Erythroblast (primary cell): Measurements from ENCODE around the gene DRD2.
A peak's percentile ranks its signal among the peaks of the same experiment; 100 is the strongest.

Experiments used
- DNase-seq, 2 experiments: peaks; one replicate each; lab custom pipeline; 2025; lab: John Stamatoyannopoulos, UW
- GATA1 ChIP-seq: IDR thresholded peaks from 2 replicates; pipeline ENCODE4 v1.6.1; 2011; ENCODE audit warnings: low read depth, mild to moderate bottlenecking, control low read depth, low read length, moderate library complexity
- POLR2A ChIP-seq: IDR thresholded peaks from 2 replicates; pipeline ENCODE4 v1.6.1; 2011; ENCODE audit warnings: mild to moderate bottlenecking, low read length

The DRD2 gene

DNA sequence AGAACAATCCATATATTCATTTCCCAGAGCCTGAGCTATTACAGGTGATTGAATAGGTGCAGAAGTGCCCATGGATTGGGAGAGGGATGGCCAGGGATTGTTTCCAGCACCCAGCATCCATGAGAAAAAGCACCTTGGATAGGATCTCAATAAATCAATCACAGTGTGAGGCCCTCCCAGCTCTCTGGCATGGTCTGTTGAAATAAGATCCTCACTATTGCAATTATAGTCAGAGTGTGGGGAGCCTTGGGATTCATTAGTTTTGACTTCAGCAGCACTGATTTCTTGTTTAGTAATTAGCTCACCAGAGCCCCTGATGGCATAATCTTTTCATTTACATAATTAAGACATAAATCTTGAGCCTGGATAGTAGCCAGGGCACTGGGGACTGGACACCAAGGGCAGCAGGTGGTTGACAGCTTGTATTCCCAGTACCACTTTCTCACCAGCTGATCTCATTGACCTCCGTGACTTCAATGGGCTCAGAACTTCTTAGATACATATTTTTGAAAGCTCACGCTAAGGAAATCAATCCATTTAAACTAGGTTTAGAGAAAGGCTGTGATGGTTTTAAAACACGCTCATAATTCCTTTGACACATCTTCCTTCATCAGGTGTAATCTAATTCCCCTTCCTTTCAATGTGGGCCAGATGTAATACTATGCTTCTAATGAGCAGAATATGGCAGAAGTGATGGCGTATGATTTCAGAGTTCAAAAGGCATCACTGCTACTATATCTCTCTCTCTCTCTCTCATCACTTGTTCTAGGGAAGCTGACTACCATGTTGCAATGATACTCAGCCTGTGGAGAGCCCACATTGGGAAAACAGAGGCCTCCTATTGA is 22.1 kb upstream of the DRD2 start:
- TF ChIP-seq POLR2A: no peak
- no peak for TF ChIP-seq GATA1

DNA sequence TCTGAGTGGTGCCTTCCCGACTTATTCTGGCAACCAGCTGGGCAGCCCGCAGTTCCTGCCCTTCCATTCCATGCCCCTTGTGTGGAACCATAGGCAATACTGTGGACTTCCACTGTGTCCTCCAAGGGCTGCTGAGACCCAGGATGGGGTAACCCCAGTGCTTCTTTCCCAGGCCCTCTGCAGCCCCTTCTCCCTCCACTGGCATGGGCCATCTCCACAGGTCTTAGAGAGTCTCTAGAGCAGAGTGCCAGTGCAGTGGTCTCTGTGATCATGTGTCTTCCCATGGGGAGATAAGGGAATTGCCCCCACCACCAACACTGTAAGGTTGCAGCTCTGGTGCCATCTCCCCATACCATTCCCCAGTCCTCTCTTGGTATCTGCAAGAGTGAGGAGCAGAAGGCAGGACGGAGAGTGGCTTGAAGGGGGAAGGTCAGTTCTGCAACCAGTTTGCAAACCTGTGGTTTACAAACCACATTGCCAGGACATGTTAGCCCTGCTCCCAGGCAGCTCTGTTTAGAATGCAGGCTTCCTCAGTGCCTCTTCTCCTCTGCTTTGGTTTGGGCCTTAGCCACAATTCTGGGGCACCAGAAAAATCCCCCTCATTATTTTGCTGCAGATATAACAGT is 20.9 kb upstream of the DRD2 start:
- no peak for TF ChIP-seq POLR2A
- no peak for TF ChIP-seq GATA1
- DNase-seq: no peak

More for the DNA sequence above, 22.1 kb upstream of the DRD2 start:
- DNase-seq: no peak

DNA sequence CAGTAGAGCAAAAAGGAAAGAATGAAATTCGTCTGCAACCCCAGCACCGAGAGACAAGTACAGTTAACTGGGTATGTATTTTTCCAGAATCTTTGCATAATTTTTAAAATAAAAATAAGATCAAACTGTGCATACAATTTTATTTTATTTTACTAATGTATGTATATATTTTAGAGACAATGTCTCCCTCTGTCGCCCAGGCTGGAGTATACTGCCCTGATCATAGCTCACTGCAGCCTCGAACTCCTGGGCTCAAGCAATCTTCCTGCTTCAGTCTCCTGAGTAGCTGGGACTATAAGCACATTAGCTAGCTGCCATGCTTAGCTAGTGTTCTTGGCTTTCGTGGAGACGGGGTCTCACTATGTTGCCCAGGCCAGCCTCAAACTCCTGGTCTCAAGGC is 18.8 kb upstream of the DRD2 start:
- DNase-seq: no peak
- TF ChIP-seq GATA1: no peak
- TF ChIP-seq POLR2A: no peak

DNA sequence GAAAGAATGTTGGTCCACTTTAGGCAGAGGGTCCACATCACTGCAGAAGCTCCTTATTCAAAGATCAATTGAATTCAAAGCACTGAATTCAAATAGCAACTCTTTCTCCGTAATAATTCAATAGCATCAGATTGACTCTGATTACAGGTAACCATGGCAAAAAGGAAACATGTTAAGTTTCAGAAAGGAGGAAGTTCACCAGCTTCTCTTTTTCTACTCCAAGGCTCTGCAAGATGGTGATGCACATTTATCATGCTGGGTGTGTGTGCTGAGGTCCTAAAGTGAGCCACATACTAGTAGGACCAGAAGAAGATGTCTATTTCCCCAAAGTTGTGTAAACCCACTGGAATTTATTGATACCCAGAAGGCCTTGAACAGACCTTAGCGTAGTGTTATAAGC is 18.0 kb upstream of the DRD2 start:
- DNase-seq: no peak
- no peak for TF ChIP-seq POLR2A
- TF ChIP-seq GATA1: no peak

DNA sequence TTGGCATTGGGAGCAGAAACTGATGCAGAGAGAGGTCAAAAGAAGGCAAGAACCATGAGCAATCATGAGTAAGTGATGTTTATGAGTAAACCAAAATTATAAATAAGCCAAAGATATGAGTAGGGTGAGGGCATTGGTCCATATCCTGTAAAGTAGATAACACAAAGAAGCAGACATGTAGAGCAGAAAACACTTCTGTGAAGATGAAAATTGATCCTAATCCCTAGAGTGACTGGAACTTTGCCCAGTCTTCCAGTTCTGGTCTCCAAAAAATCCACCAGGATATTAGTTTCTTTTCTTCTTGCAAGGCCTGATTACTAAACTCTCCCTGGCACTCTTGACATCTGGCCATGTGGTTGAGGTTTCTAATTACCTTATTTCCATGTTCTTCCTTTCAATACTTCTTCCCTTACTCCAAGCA is 13.7 kb upstream of the DRD2 start:
- TF ChIP-seq GATA1 (no peak), POLR2A (no peak)
- no peak for DNase-seq

DNA sequence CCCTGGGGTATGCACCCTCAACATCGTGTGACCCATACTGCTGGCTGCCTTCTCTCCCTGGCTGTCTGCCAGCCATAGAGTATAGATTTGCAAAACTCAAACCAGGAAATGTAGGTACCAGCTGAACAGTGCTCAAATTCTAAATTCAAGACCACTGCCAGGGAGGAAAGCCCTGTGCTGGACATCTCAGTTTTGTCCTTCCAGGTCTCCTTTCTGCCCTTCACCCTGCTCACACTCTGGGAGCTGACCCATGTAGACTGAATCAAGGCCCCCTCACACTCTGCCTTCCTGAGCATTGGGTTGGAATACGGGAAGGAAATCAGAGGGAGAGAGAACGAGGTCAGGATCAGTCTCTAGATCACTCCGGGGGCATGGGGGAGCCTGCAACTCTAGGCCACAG is 12.4 kb upstream of the DRD2 start:
- DNase-seq: no peak
- TF ChIP-seq GATA1 (no peak), POLR2A (no peak)

DNA sequence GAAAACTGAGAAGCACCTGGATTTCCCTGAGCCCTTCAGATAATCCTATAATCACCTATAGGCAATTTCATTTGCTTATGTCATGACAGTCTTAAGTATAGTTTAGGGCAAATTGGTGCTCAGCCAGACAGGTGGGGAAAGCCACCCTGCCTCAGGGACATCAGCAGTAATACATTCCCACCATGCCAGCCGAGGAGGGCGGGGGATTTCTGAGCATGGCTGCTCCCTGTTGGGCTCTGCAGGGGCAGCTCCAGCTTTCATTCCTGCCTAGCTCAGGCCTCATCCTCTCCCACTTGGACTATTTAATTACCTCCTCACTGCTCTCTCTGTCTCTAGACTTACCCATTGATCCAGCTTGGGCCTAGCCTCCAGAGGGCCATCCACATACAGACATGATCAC is 9.0 kb upstream of the DRD2 start:
- TF ChIP-seq GATA1: no peak
- no peak for TF ChIP-seq POLR2A
- DNase-seq: no peak

DNA sequence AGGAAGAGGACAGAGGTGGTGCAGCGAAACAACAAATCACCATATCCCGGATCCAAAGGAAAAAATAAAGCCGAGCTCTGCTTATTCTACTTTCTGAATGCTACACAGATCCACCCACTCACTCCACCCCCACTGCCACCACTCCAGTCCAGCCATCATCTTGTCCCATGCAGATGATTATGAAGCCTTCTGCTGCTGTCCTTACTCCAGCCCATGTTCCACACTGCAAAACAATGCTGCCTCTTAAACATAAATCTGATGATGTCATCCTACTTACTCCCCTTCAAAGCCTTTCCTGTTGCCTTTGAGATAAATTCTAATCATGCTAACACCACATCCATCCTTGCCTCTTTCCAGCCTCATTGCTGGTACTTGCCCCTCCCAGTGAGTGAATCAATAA is 6.5 kb upstream of the DRD2 start:
- no peak for TF ChIP-seq GATA1
- TF ChIP-seq POLR2A: no peak
- DNase-seq: no peak

DNA sequence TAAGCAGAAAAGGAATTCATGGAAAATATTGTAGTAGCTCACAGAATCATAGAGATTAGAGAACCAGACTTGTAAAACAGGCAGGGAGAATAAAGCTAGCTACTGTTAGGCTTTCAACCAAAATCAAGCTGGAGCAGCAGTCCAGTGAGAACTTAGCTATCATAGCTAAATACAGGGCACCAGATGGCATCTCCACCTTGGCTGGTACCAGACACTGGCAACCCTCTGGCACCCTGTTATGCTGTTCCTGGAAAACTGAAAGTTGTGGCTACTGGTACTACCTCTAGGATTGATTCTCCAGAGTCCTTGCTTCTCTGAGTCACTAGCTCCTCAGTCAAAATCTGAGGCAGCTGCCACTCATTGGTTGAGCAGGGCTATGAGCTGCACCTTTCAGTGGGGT is 6.0 kb upstream of the DRD2 start:
- DNase-seq: no peak
- TF ChIP-seq POLR2A: no peak
- TF ChIP-seq GATA1: no peak

DNA sequence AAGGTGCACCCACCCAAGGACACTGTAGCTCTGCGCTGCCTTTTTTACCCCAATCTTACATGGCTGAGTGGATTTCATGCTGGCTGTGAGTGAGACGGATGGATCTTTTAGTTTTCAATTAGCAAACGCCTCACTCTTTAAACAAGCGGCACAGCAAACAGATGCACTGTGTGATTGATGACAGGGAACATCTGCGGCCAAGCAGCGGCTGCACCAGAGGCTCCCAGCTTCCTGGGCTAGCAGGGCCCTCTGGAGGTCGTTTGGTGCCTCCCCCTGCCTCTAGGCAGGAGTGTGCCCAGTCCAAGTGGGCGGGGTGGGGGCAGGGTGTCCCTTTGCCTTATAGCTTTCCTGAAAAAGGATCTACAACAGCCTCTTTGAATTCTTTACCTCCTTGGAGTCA is 2.1 kb upstream of the DRD2 start:
- TF ChIP-seq POLR2A (no peak), GATA1 (no peak)
- no peak for DNase-seq

DNA sequence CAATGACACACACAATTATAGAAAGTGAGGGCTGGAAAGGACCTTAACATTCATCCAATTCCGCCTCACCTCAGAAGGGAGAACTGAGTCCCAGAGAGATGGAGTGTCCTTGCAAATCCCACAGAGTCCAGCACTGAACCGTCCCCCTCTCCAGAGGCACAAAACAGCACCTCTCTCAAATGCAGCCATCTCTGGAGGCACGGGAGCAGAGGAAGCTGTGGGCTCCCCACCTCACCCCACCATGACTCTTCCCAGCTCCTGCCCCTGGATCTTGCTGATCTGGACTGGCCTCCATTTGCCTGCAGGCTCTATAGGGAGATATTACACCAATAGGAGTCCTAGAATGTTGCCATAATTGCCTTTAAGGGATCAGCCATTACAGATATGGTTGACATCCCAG is 1.4 kb upstream of the DRD2 start:
- TF ChIP-seq GATA1 (no peak), POLR2A (no peak)
- no peak for DNase-seq

DNA sequence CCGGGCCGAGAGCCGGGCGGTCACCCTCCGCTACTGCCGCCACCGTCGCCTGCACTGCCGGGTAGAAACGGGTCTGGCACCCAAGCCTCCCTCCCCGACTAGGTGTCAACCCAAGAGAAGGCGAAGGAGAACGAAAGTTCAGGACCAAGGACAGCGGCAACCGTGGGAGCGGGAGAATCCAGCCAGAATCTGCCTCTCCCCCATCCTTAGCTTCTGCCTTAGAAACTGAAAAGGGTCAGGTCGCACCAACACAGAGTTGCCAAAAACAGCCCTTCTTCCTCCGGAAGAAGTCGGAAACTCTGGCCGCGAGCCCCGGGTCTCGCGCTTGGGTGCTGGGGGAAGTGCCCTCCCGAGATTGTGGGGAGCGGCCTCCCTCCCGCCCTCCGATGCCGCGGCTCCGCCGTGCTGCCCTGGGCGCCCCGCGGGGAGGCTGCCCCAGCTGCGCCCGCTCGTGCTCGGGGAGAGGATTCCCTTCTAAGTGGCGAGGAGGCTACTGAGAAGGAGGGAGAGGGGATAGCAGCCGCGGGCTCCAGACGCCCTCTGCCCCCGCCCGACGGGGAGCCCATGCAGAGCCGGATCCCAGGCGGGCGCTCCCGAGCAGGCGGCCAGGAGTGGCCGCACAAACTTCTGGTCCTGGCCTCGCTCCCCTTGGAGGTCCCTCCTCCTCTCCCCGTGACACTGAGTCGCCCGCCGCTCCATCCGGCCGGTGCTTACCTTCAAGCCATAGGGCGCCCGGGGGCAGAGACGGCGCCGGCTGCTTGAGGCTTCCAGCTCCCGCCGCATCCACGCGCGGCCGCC is 637 bp downstream of the DRD2 start:
- peak; percentile 58 to 64 for DNase-seq
- TF ChIP-seq POLR2A (no peak), GATA1 (no peak)

DNA sequence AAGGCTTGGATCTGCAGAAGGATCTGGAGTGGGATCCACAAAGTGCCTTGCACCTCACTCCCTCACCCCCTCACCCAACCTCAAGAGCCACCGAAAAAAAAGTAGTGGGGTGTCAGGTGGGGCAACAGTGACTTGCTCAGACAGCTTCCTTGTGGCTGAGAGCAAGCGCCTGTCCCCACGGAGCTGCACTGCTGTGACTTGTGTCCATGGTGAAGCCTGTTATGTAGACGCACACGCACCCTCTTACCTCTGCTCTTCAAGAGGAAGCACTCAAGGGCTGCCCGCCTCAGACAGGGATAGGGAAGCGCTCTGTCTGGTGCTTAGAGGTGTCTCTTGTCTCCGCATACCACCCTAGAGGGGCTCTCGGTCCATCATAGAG is 1.2 kb downstream of the DRD2 start:
- no peak for DNase-seq
- TF ChIP-seq GATA1 (no peak), POLR2A (no peak)

DNA sequence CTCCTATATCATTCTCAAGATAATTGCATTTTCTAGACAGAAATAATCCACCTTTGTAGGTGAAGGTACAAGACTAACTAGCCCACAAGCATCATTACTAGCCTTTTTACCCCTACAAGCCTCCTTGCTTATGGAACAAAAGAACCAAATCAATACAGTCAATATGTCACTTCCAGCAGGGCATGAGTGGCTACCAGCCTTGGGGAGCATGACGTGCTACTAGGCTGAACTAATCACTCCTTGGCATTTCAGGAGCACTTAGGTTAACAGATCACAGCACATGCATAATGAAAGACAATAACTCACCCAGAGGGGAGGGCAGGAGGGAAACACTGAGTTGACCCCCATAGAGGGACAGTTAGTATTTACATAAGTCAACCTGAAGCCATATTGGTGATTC is 2.7 kb downstream of the DRD2 start:
- TF ChIP-seq POLR2A (no peak), GATA1 (no peak)
- DNase-seq: no peak
